PC-3 (cell line): ENCODE results near the gene RMND1. TPM values are rescaled to one million over a fixed set of nuclear protein-coding genes. Genes with fewer than 3 reads are reported as not detected.

Experiments
- ATAC-seq: fragments of 200-7000 bp; cut with Tn5 transposase; 2 replicates; pipeline ENCODE4 v1.9.1; 2020; ENCODE audit warnings: mild to moderate bottlenecking, moderate library complexity
- BruUV-seq: library from RNA; stranded (reverse); fragments of 400-500 nt; replicated peaks from 2 replicates; lab custom pipeline; 2021; lab: Mats Ljungman, UMichigan
- CTCF ChIA-PET: fragments of 300-600 bp; sonication (Branson Sonifier 250); formaldehyde crosslinking; loops from one replicate; lab custom pipeline; 2022; ENCODE audit warnings: antibody characterized with exemption; lab: Charles Lee
- POLR2A ChIA-PET: fragments of 300-600 bp; sonication (Branson Sonifier 250); formaldehyde crosslinking; loops from one replicate; lab custom pipeline; 2022; ENCODE audit warnings: antibody characterized with exemption; ENCODE audit not compliant: unreplicated experiment; lab: Charles Lee
- DNase-seq: peaks from one replicate; pipeline ENCODE4 v3.0.0-alpha.2; 2015
- H2AFZ ChIP-seq: fragments of 300-600 bp; sonication (generic); 2 replicates; pipeline ENCODE4 v1.6.0; 2016; ENCODE audit warnings: antibody characterized with exemption, low read length
- H3F3A ChIP-seq: fragments of 300-600 bp; sonication (generic); one replicate; pipeline ENCODE4 v1.6.0; 2017; ENCODE audit warnings: antibody characterized with exemption, low read length, control low read depth, mild to moderate bottlenecking; ENCODE audit not compliant: unreplicated experiment
- H3K27ac ChIP-seq: fragments of 300-600 bp; sonication (generic); 2 replicates; pipeline ENCODE4 v1.5.1; 2016; ENCODE audit warnings: mild to moderate bottlenecking, low read length
- H3K27me3 ChIP-seq: fragments of 300-600 bp; sonication (generic); 2 replicates; pipeline ENCODE4 v1.6.1; 2016; ENCODE audit warnings: low read length, mixed read lengths
- H3K36me3 ChIP-seq: fragments of 300-600 bp; sonication (generic); 2 replicates; pipeline ENCODE4 v1.6.1; 2016; ENCODE audit warnings: low read depth, mixed run types, low read length, mixed read lengths
- H3K4me1 ChIP-seq: fragments of 300-600 bp; sonication (generic); 2 replicates; pipeline ENCODE4 v1.5.1; 2016; ENCODE audit warnings: low read length; ENCODE audit not compliant: insufficient read depth
- H3K4me2 ChIP-seq: fragments of 300-600 bp; sonication (generic); 2 replicates; pipeline ENCODE4 v1.6.0; 2016; ENCODE audit warnings: low read length
- H3K4me3 ChIP-seq: fragments of 300-600 bp; sonication (generic); 2 replicates; pipeline ENCODE4 v1.5.1; 2016; ENCODE audit warnings: mild to moderate bottlenecking, low read length, mixed read lengths
- H3K79me2 ChIP-seq: fragments of 300-600 bp; sonication (generic); 2 replicates; pipeline ENCODE4 v1.6.1; 2017; ENCODE audit warnings: low read length, mixed read lengths
- H3K9ac ChIP-seq: fragments of 300-600 bp; sonication (generic); 2 replicates; pipeline ENCODE4 v1.6.0; 2016; ENCODE audit warnings: mild to moderate bottlenecking, low read length
- H3K9me2 ChIP-seq: fragments of 300-600 bp; sonication (generic); replicated peaks from 2 replicates; pipeline ENCODE4 v1.6.1; 2016; ENCODE audit warnings: mixed run types, low read length, mixed read lengths
- H3K9me3 ChIP-seq: fragments of 300-600 bp; sonication (generic); 2 replicates; pipeline ENCODE4 v1.6.1; 2016; ENCODE audit warnings: low read length, mixed read lengths
- H4K20me1 ChIP-seq: fragments of 300-600 bp; sonication (generic); 2 replicates; pipeline ENCODE4 v1.6.1; 2016; ENCODE audit warnings: low read length, mixed read lengths
- CTCF ChIP-seq: fragments of 300-600 bp; sonication (generic); conservative IDR thresholded peaks from 2 replicates; pipeline ENCODE4 v1.5.1; 2017; ENCODE audit warnings: antibody characterized with exemption, low read depth, mild to moderate bottlenecking, low read length
- EZH2 ChIP-seq: fragments of 300-600 bp; sonication (generic); IDR thresholded peaks from one replicate; pipeline ENCODE4 v1.6.1; 2017; ENCODE audit warnings: antibody characterized with exemption, mild to moderate bottlenecking, low read length; ENCODE audit not compliant: unreplicated experiment
- EZH2phosphoT487 ChIP-seq: fragments of 300-600 bp; sonication (generic); IDR thresholded peaks from 2 replicates; pipeline ENCODE4 v1.6.1; 2018; ENCODE audit warnings: mild to moderate bottlenecking, antibody characterized with exemption, low read length, borderline replicate concordance
- intact Hi-C: fragments of 100-400 bp; cut with micrococcal nuclease; formaldehyde crosslinking; loops from 2 replicates; pipeline ENCODE4 v1.9.0; 2023
- total RNA-seq: library from RNA; depleted of rRNA; stranded (reverse); fragments of >200 nt; gene quantifications from 2 replicates; pipeline ENCODE4 v1.2.3, GENCODE V29; 2014

The RMND1 gene
- total RNA-seq, 1 experiment from 2014 or later: 20.8 TPM

GRCh38 chr6:151440930-151441329 is 11.0 kb downstream of the RMND1 start:
- Histone ChIP-seq H3K4me3 (no peak overlapping the region), H3K36me3 (peaks cover 11% of the 10 kb centered on the region; the same call in 1 of the 2 replicates), H2AFZ (no peak overlapping the region), H3K27me3 (no peaks in the 10 kb centered on the region), H3K4me1 (peaks cover 14% of the 10 kb centered on the region), H3K9me2 (no peaks in the 10 kb centered on the region), H3K9me3 (no peaks in the 10 kb centered on the region), H3K4me2 (no peak overlapping the region), H3F3A (no peaks in the 10 kb centered on the region), H3K9ac (no peak overlapping the region), H3K27ac (no peak overlapping the region), H4K20me1 (peaks cover 15% of the 10 kb centered on the region), H3K79me2 (peaks cover 94% of the 10 kb centered on the region)
- TF ChIP-seq CTCF: peak; percentile 49
- TF ChIP-seq EZH2: no peak
- TF ChIP-seq EZH2phosphoT487: no peak
- DNase-seq (no peak), ATAC-seq (no peak)
- intact Hi-C loops: loop anchor here (5.0 to 10.0 kb wide), 2 partner anchors 221 to 324 kb away; no protein-coding TSS in a partner anchor
- ChIA-PET POLR2A (no interaction called here), CTCF (no interaction called here)
- no TSS peak for BruUV-seq

- H3K27ac ChIP-seq: no peak overlapping the region
- H3K27me3 ChIP-seq: no peaks in the 10 kb centered on the region
- H3K9me3 ChIP-seq: no peaks in the 10 kb centered on the region
- H3K9ac ChIP-seq: no peak overlapping the region
- intact Hi-C loops: loop anchor here (5.0 to 10.0 kb wide), 2 partner anchors 222 to 324 kb away; no protein-coding TSS in a partner anchor
- no peak overlapping the region for H3K4me3 ChIP-seq
- POLR2A ChIA-PET: no interaction called here
- ATAC-seq (no peak), DNase-seq (no peak)
- H4K20me1 ChIP-seq: peaks cover 15% of the 10 kb centered on the region
- CTCF ChIA-PET: no interaction called here
- no peaks in the 10 kb centered on the region for H3F3A ChIP-seq
- peaks cover 90% of the 10 kb centered on the region for H3K79me2 ChIP-seq
- BruUV-seq: no TSS peak
- peaks cover 14% of the 10 kb centered on the region for H3K4me1 ChIP-seq
- no peak overlapping the region for H3K4me2 ChIP-seq
- H3K9me2 ChIP-seq: no peaks in the 10 kb centered on the region
- H2AFZ ChIP-seq: no peak overlapping the region
- peaks cover 11% of the 10 kb centered on the region; the same call in 1 of the 2 replicates for H3K36me3 ChIP-seq
- no peak for TF ChIP-seq EZH2
- TF ChIP-seq EZH2phosphoT487: no peak
- TF ChIP-seq CTCF: no peak
These were observed 11.4 kb downstream of the RMND1 start for GRCh38 chr6:151440498-151440897.

GRCh38 chr6:151437401-151437800 is 14.5 kb downstream of the RMND1 start:
- Histone ChIP-seq H3K4me3 (no peak overlapping the region), H4K20me1 (peaks cover 15% of the 10 kb centered on the region), H3K9me2 (no peaks in the 10 kb centered on the region), H3K4me1 (peaks cover 14% of the 10 kb centered on the region), H3K79me2 (peaks cover 61% of the 10 kb centered on the region), H3K4me2 (peak overlapping the region; percentile 40), H3F3A (no peaks in the 10 kb centered on the region), H3K9me3 (no peaks in the 10 kb centered on the region), H3K27me3 (no peaks in the 10 kb centered on the region), H3K27ac (peak overlapping the region; percentile 17; the same call in 1 of the 2 replicates), H3K9ac (no peak overlapping the region), H2AFZ (no peak overlapping the region), H3K36me3 (peaks cover 4% of the 10 kb centered on the region)
- ATAC-seq (peak; percentile 90), DNase-seq (peak; percentile 50)
- intact Hi-C loops: no loop called here
- ChIA-PET POLR2A (interaction anchor here (0.7 kb wide), 1 partner anchor 20 kb away, joined by 4 read pairs; no protein-coding TSS in a partner anchor), CTCF (no interaction called here)
- BruUV-seq: no TSS peak
- TF ChIP-seq EZH2 (no peak), CTCF (no peak), EZH2phosphoT487 (no peak)
